DND-41 (cell line): ENCODE data around the gene ARRB2.

Experiments
- EZH2 ChIP-seq: IDR thresholded peaks from 3 replicates; pipeline ENCODE4 v1.6.1; 2012; ENCODE audit warnings: borderline replicate concordance, low read depth, mild to moderate bottlenecking, moderate library complexity, low read length, inconsistent platforms; ENCODE audit not compliant: severe bottlenecking
- TF ChIP-seq, protein P1 (sequence below): IDR thresholded peaks from 2 replicates; pipeline ENCODE4 v1.5.1; 2012; ENCODE audit warnings: borderline replicate concordance, low read length, moderate library complexity, mild to moderate bottlenecking; ENCODE audit not compliant: poor library complexity, severe bottlenecking; ENCODE audit errors: extremely low read depth

DNA sequence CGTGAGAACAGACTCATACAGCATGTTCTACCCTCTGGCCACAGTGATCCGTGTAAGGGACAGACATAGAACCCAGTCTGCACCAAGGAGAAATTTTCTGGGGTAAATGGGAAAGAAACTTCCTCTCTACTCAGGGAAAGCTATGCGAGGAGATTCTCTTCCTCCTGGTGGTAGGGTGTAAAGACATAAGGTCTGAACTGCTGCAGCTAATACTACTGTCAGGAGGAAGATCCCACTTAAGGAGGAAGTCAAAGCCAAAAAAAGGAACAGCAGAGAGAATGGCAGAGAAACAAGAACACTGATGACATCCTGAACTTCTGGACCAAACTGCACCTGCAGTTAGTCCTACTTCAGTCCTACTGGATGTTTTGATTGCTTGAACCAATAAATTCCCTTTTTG, 54.2 kb downstream of the ARRB2 start:
- TF ChIP-seq, protein P1, sequence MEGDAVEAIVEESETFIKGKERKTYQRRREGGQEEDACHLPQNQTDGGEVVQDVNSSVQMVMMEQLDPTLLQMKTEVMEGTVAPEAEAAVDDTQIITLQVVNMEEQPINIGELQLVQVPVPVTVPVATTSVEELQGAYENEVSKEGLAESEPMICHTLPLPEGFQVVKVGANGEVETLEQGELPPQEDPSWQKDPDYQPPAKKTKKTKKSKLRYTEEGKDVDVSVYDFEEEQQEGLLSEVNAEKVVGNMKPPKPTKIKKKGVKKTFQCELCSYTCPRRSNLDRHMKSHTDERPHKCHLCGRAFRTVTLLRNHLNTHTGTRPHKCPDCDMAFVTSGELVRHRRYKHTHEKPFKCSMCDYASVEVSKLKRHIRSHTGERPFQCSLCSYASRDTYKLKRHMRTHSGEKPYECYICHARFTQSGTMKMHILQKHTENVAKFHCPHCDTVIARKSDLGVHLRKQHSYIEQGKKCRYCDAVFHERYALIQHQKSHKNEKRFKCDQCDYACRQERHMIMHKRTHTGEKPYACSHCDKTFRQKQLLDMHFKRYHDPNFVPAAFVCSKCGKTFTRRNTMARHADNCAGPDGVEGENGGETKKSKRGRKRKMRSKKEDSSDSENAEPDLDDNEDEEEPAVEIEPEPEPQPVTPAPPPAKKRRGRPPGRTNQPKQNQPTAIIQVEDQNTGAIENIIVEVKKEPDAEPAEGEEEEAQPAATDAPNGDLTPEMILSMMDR = no peak
- no peak for TF ChIP-seq EZH2
